HepG2 (cell line): ENCODE data around the gene SLC8A2. TPM values are rescaled to one million over a fixed set of nuclear protein-coding genes. Genes with fewer than 3 reads are reported as not detected.

ENCODE experiments used
- ATAC-seq: fragments of 200-7000 bp; cut with Tn5 transposase; 3 replicates; pipeline ENCODE4 v1.9.1; 2020; ENCODE audit warnings: mild to moderate bottlenecking, moderate library complexity
- BruUV-seq: library from RNA; stranded (reverse); fragments of 400-500 nt; replicated peaks from 2 replicates; lab custom pipeline; 2021; lab: Mats Ljungman, UMichigan
- CTCF ChIA-PET: fragments of 300-600 bp; formaldehyde crosslinking; extraction: SDS; loops from one replicate; lab custom pipeline; 2021; ENCODE audit warnings: low total read pairs, inconsistent platforms, low intra/inter-chr PET ratio; lab: Yijun Ruan, JAX
- POLR2A ChIA-PET: fragments of 350-600 bp; sonication (Branson Sonifier 250); formaldehyde crosslinking; loops from one replicate; lab custom pipeline; 2020; ENCODE audit warnings: antibody characterized with exemption, inconsistent platforms; lab: Yijun Ruan, JAX
- DNase-seq: peaks from one replicate; pipeline ENCODE4 v3.0.0-alpha.2; 2015; ENCODE audit warnings: low spot score
- FAIRE-seq: peaks from 3 replicates; lab custom pipeline; 2011; peaks lifted over from hg19 to GRCh38; lab: Jason Lieb, UNC
- H2AFZ ChIP-seq: one replicate; pipeline ENCODE4 v1.6.1; 2011; ENCODE audit warnings: low read length, inconsistent platforms
- H3K27ac ChIP-seq: fragments of 300-600 bp; 3 replicates; pipeline ENCODE4 v1.8.0; 2011; ENCODE audit warnings: mixed run types, mild to moderate bottlenecking, mixed read lengths, low read length, inconsistent platforms; ENCODE audit not compliant: insufficient read depth; ENCODE audit errors: extremely low read length
- H3K27me3 ChIP-seq, 2 experiments: fragments of 200-600 bp in 1 of 2; 2 replicates in 1 of 2; 3 replicates in 1 of 2; pipeline versions ENCODE4 v1.6.0 to v1.8.0; 2011; ENCODE audit warnings: low read length in 2 of 2, mild to moderate bottlenecking in 2 of 2, moderate library complexity in 2 of 2, inconsistent platforms in 1 of 2; ENCODE audit not compliant: insufficient read depth in 2 of 2, control insufficient read depth in 1 of 2
- H3K36me3 ChIP-seq, 2 experiments: fragments of 200-600 bp in 1 of 2; replicated peaks in 1 of 2; 2 replicates in 1 of 2; 3 replicates in 1 of 2; pipeline versions ENCODE4 v1.5.1 to v1.8.0; 2011; ENCODE audit warnings: low read length in 2 of 2, inconsistent platforms in 1 of 2; ENCODE audit not compliant: insufficient read depth in 2 of 2, control insufficient read depth in 1 of 2
- H3K4me1 ChIP-seq: 2 replicates; pipeline ENCODE4 v1.5.1; 2012; ENCODE audit warnings: low read length, inconsistent platforms; ENCODE audit not compliant: insufficient read depth
- H3K4me2 ChIP-seq: 2 replicates; pipeline ENCODE4 v1.6.0; 2011; ENCODE audit warnings: low read depth, low read length, inconsistent platforms
- H3K4me3 ChIP-seq, 3 experiments: fragments of 200-600 bp in 1 of 3; sonication (generic), shearing (Covaris generic) in 1 of 3; replicated peaks in 1 of 3; 2 replicates each; pipeline ENCODE4 v1.5.1; 2011 to 2016; ENCODE audit warnings: low read length in 3 of 3, inconsistent platforms in 2 of 3, low read depth in 2 of 3, mild to moderate bottlenecking in 2 of 3, control low read depth in 1 of 3, mixed read lengths in 1 of 3; ENCODE audit not compliant: insufficient read depth in 1 of 3
- H3K79me2 ChIP-seq: one replicate; pipeline ENCODE4 v1.6.1; 2011; ENCODE audit warnings: low read length, inconsistent platforms; ENCODE audit not compliant: insufficient read depth
- H3K9ac ChIP-seq: 2 replicates; pipeline ENCODE4 v1.6.0; 2011; ENCODE audit warnings: mild to moderate bottlenecking, low read depth, low read length, inconsistent platforms; ENCODE audit not compliant: insufficient read depth
- H3K9me3 ChIP-seq: 2 replicates; pipeline ENCODE4 v1.5.1; 2012; ENCODE audit warnings: mild to moderate bottlenecking, low read length
- H4K20me1 ChIP-seq: 2 replicates; pipeline ENCODE4 v1.6.0; 2011; ENCODE audit warnings: inconsistent platforms, mild to moderate bottlenecking, low read length, moderate library complexity; ENCODE audit not compliant: insufficient read depth
- REST ChIP-seq, 2 experiments: IDR thresholded peaks; 2 replicates each; pipeline ENCODE4 v1.6.1; 2011 to 2012; ENCODE audit warnings: low read length in 2 of 2, borderline replicate concordance in 1 of 2, low read depth in 1 of 2, mild to moderate bottlenecking in 1 of 2, moderate library complexity in 1 of 2
- ZNF687 ChIP-seq: sonication (generic); formaldehyde crosslinking; IDR thresholded peaks from 2 replicates; pipeline ENCODE4 v1.5.1; 2020; ENCODE audit warnings: mild to moderate bottlenecking, missing genetic modification reagents, moderate library complexity
- ZNF724P ChIP-seq: sonication (generic); formaldehyde crosslinking; IDR thresholded peaks from 2 replicates; pipeline ENCODE4 v1.8.0; 2022; ENCODE audit warnings: missing genetic modification reagents, borderline replicate concordance
- WGBS: methylation state at CpG from one replicate; pipeline ENCODE4 v1.1.6; 2017; ENCODE audit warnings: low lambda C conversion rate; 5-methylcytosine and 5-hydroxymethylcytosine counted together
- in situ Hi-C: cut with HindIII; loops from 2 replicates; pipeline ENCODE4 v1.10.0; 2017; ENCODE audit warnings: low pct_unique_long_range_greater_than_20kb; ENCODE audit not compliant: extremely low pct_ligation_motif_present
- intact Hi-C: fragments of 100-400 bp; cut with micrococcal nuclease; formaldehyde crosslinking; loops from one replicate; pipeline ENCODE4 v1.10.0; 2022; ENCODE audit not compliant: unreplicated experiment
- polyA plus RNA-seq, 8 experiments: library from polyadenylated mRNA; depleted of rRNA in 3 of 8; stranded (reverse) in 7 of 8; unstranded in 1 of 8; fragments of >200 nt; fragmentation: Illumina TruSeq in 4 of 8; extraction: Trizol in 4 of 8; gene quantifications; 2 replicates each; pipeline versions ENCODE4 v1.2.1 to v1.2.3, GENCODE V29; 2011 to 2016; ENCODE audit warnings: low read depth in 4 of 8, missing spikeins in 1 of 8, mixed read lengths in 1 of 8; ENCODE audit not compliant: insufficient read depth in 1 of 8
- total RNA-seq, 5 experiments: library from RNA; depleted of rRNA; stranded (reverse); fragments of >200 nt; fragmentation: Illumina TruSeq; extraction: Trizol; gene quantifications; 2 replicates each; pipeline ENCODE4 v1.2.3, GENCODE V29; 2016; ENCODE audit warnings: low read depth in 1 of 5

SLC8A2 gene
- total and polyA plus RNA-seq, 2 of the 13 experiments (the other 11 are each of a cell fraction or from before 2014, with no cell fraction given): 0.02 TPM; not detected in 1

DNA sequence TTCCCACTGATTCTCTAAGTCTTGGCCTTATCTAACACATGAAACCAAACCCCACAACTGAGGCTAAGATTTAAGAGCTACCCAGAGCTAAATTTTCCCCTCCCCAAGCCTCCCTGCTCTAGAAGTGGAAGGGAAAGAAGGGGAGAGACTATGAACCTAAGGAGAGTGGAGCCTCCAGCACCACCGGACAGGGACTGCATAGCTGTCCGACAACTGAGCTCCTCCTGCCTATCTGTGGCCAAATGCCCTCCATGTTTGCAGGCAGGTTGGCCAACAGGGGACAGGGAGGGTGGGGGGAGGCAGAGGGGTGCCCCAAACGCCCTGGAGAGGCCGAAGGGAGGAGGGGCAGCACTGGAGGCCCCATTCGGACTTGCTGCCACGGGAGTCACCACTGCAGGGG, 49.1 kb upstream of the SLC8A2 start:
- POLR2A ChIA-PET: interaction anchor here (1.1 to 2.2 kb wide), 4 partner anchors 9 to 128 kb away, joined by 3 to 9 read pairs (median 4); no protein-coding TSS in a partner anchor
- 4% methylated on average over 3 of the region's 6 CpGs for WGBS
- H2AFZ ChIP-seq: no peak overlapping the region
- H3K4me1 ChIP-seq: peaks cover 57% of the 10 kb centered on the region
- CTCF ChIA-PET: no interaction called here
- intact Hi-C loops: no loop called here
- peak overlapping the region; percentile 69 for H3K4me2 ChIP-seq
- in situ Hi-C loops: no loop called here
- no peak overlapping the region for H3K27ac ChIP-seq
- H3K9me3 ChIP-seq: no peaks in the 10 kb centered on the region
- H3K4me3 ChIP-seq: peak overlapping the region; percentile 8 to 59 (median 11); a peak in 5 of 6 replicates
- ATAC-seq: peak; percentile 80
- FAIRE-seq: no peak
- no peaks in the 10 kb centered on the region for H3K36me3 ChIP-seq
- no peak overlapping the region for H3K9ac ChIP-seq
- no peak for DNase-seq
- H3K27me3 ChIP-seq: peaks cover 0 to 20% of the 10 kb centered on the region in 2 experiments; a peak in 2 of 5 replicates
- TF ChIP-seq ZNF687 (CRISPR knock-in tag) (peak; percentile 26; the same call in 1 of the 2 replicates), REST (IDR thresholded peaks at IDR 0.05; ENCODE audit: borderline replicate concordance in 1 of 2, low read depth in 1 of 2, low read length in 2 of 2) (0 out of 4 replicates have a peak, but pooled peaks of 1 of the 2 experiments have one; percentile 48), ZNF724P (CRISPR knock-in tag) (no peak)
- TF ChIP-seq, all 625 proteins: peak for 2
- Histone ChIP-seq H4K20me1 (no peaks in the 10 kb centered on the region), H3K79me2 (no peaks in the 10 kb centered on the region)
- BruUV-seq: no TSS peak
